Measurements from ENCODE around the gene TPM4.
"Not testable (repeated sequence)": the region's sequence is repeated elsewhere in the genome, so short reads cannot be mapped to it uniquely, and the experiment has no call there.

Gene TPM4

DNA sequence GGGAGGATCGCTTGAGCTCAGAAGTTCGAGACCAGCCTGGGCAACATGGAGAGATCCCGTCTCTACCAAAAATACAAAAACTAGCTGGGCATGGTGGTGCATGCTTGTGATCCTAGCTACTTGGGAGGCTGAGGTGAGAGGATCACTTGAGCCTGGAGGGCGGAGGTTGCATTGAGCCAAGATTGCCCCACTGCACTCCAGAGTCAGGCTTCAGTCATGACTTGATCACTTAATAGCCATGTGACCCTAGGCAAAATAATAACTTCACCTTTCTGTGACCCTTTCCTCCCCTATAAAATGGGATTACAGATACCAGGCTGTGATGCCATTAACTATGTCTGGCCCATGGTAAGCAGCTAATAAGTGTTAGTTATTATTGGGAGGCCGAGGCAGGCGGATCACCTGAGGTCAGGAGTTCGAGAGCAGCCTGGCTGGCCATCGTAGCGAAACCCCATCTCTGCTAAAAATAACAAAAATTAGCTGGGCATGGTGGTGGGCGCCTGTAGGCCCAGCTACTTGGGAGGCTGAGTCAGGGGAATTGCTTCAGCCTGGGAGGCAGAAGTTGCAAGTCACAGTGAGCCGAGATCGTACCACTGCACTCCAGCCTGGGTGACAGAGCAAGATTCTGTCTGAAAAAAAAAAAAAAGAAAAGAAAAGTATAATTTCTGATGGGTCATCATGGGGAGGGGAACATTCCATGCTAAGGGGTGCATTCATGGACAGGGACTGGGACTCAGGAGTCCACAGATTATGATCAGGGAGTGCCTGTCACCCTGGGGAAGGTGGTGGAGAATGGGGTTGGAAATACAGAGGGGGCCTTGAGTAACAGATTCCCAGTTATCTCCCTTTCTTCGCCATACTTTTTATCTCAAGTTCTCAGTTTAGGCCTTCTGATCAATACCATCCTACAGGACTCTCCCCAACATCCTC, 15.5 kb downstream of the TPM4 start:
- TF ChIP-seq POLR2AphosphoS5 (IDR thresholded peaks at IDR 0.05; ENCODE audit: low read depth, low read length): peak; percentile 64
- TF ChIP-seq TAF1 (IDR thresholded peaks at IDR 0.05; ENCODE audit: low read depth, low read length): no peak
- peak; percentile 57; the same call in 1 of the 2 replicates for TF ChIP-seq POLR2A (IDR thresholded peaks at IDR 0.05; ENCODE audit: low read depth, low read length)
- no peak for TF ChIP-seq POU2F2 (IDR thresholded peaks at IDR 0.05; ENCODE audit: low read depth, low read length)
- no peak for TF ChIP-seq PAX5 (IDR thresholded peaks at IDR 0.05; ENCODE audit: insufficient read depth, low read length, severe bottlenecking)
- TF ChIP-seq SPI1 (IDR thresholded peaks at IDR 0.05; ENCODE audit: low read depth, low read length): no peak
- no peak for FAIRE-seq

GRCh38 chr19:16094360-16095070, 18.2 kb downstream of the TPM4 start:
- no peak for FAIRE-seq
- DNase-seq (ENCODE audit: insufficient read length, low spot score): no peak
- TF ChIP-seq PAX5 (IDR thresholded peaks at IDR 0.05; ENCODE audit: insufficient read depth, low read length, severe bottlenecking) (no peak), POLR2AphosphoS5 (IDR thresholded peaks at IDR 0.05; ENCODE audit: low read depth, low read length) (no peak; the same call in 1 of the 2 replicates), SPI1 (IDR thresholded peaks at IDR 0.05; ENCODE audit: low read depth, low read length) (no peak), POLR2A (IDR thresholded peaks at IDR 0.05; ENCODE audit: low read depth, low read length) (no peak), TAF1 (IDR thresholded peaks at IDR 0.05; ENCODE audit: low read depth, low read length) (no peak), POU2F2 (IDR thresholded peaks at IDR 0.05; ENCODE audit: low read depth, low read length) (no peak)

More for the DNA sequence above, 15.5 kb downstream of the TPM4 start:
- DNase-seq (ENCODE audit: insufficient read length, low spot score): no peak

- DNase-seq (ENCODE audit: insufficient read length, low spot score) (no peak), FAIRE-seq (no peak)
- TF ChIP-seq POLR2AphosphoS5 (IDR thresholded peaks at IDR 0.05; ENCODE audit: low read depth, low read length) (peak; percentile 8; the same call in 1 of the 2 replicates), SPI1 (IDR thresholded peaks at IDR 0.05; ENCODE audit: low read depth, low read length) (no peak)
Observed at GRCh38 chr19:16095071-16095571, 18.8 kb downstream of the TPM4 start.

DNA sequence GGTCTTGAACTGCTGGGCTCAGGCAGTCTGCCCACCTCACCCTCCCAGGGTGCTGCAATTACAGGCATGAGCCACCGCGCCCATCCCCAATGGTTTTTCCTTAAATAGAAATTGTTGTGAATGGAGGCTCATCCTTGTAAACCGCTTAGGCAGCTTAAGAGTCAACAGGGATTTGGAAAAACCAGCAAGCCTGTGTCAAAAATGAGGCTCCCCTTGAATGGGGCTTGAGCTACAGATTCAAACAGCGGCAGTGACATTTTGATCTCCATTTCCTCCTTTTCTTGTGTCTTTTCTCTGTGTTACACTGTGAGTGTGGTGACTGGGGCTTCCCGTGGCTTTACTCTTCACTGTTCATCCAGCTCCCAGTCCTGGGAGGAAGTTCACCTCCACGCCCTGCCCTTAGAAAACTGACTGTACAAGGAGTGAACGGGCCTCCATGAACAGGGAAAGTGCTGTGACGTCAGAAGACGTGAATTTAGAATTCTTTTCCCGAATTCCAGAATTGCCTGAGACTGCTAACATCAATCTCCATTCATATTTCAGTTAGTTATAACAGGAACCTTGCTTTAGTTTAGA, 20.1 kb downstream of the TPM4 start:
- DNase-seq (ENCODE audit: insufficient read length, low spot score): no peak
- no peak for FAIRE-seq
- TF ChIP-seq POLR2AphosphoS5 (IDR thresholded peaks at IDR 0.05; ENCODE audit: low read depth, low read length): peak; percentile 82
- no peak for TF ChIP-seq TAF1 (IDR thresholded peaks at IDR 0.05; ENCODE audit: low read depth, low read length)
- TF ChIP-seq SPI1 (IDR thresholded peaks at IDR 0.05; ENCODE audit: low read depth, low read length): no peak
- TF ChIP-seq POLR2A (IDR thresholded peaks at IDR 0.05; ENCODE audit: low read depth, low read length): no peak; the same call in none of the 2 replicates
- no peak for TF ChIP-seq PAX5 (IDR thresholded peaks at IDR 0.05; ENCODE audit: insufficient read depth, low read length, severe bottlenecking)
- TF ChIP-seq POU2F2 (IDR thresholded peaks at IDR 0.05; ENCODE audit: low read depth, low read length): no peak

DNA sequence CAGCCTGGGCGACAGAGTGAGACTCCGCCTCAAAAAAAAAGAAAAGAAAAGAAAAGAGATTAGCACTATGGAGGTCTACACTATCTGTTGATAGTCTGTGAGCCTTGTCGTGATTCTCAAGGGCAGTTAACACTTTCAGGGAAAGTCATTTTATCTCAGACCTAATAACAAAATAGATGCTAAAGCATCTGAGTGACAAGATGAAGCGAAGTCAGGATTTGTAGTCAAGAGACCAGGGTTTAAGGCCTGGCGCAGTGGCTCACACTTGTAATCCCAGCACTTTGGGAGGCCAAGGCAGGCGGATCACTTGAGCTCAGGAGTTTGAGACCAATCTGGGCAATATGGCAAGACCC, 22.1 kb downstream of the TPM4 start:
- DNase-seq (ENCODE audit: insufficient read length, low spot score): no peak
- TF ChIP-seq POU2F2 (IDR thresholded peaks at IDR 0.05; ENCODE audit: low read depth, low read length) (no peak), TAF1 (IDR thresholded peaks at IDR 0.05; ENCODE audit: low read depth, low read length) (no peak), SPI1 (IDR thresholded peaks at IDR 0.05; ENCODE audit: low read depth, low read length) (no peak), POLR2A (IDR thresholded peaks at IDR 0.05; ENCODE audit: low read depth, low read length) (no peak), PAX5 (IDR thresholded peaks at IDR 0.05; ENCODE audit: insufficient read depth, low read length, severe bottlenecking) (no peak), POLR2AphosphoS5 (IDR thresholded peaks at IDR 0.05; ENCODE audit: low read depth, low read length) (no peak)
- FAIRE-seq: no peak

GRCh38 chr19:16098821-16099220, 22.5 kb downstream of the TPM4 start:
- no peak for TF ChIP-seq TAF1 (IDR thresholded peaks at IDR 0.05; ENCODE audit: low read depth, low read length)
- TF ChIP-seq POLR2AphosphoS5 (IDR thresholded peaks at IDR 0.05; ENCODE audit: low read depth, low read length): peak; percentile 75
- TF ChIP-seq POU2F2 (IDR thresholded peaks at IDR 0.05; ENCODE audit: low read depth, low read length): no peak
- peak; percentile 73; the same call in 1 of the 2 replicates for TF ChIP-seq POLR2A (IDR thresholded peaks at IDR 0.05; ENCODE audit: low read depth, low read length)
- TF ChIP-seq SPI1 (IDR thresholded peaks at IDR 0.05; ENCODE audit: low read depth, low read length): no peak
- no peak for TF ChIP-seq PAX5 (IDR thresholded peaks at IDR 0.05; ENCODE audit: insufficient read depth, low read length, severe bottlenecking)
- no peak for FAIRE-seq
- DNase-seq (ENCODE audit: insufficient read length, low spot score): no peak

GRCh38 chr19:16099314-16099965, 23.1 kb downstream of the TPM4 start:
- not testable (repeated sequence) for DNase-seq (ENCODE audit: insufficient read length, low spot score); FAIRE-seq

- DNase-seq (ENCODE audit: insufficient read length, low spot score) (no peak), FAIRE-seq (no peak)
- 0 out of 2 replicates have a peak, but pooled peaks have one; percentile 39 for TF ChIP-seq POLR2A (IDR thresholded peaks at IDR 0.05; ENCODE audit: low read depth, low read length)
- peak; percentile 73 for TF ChIP-seq POLR2AphosphoS5 (IDR thresholded peaks at IDR 0.05; ENCODE audit: low read depth, low read length)
- TF ChIP-seq POU2F2 (IDR thresholded peaks at IDR 0.05; ENCODE audit: low read depth, low read length): peak; percentile 53
- TF ChIP-seq PAX5 (IDR thresholded peaks at IDR 0.05; ENCODE audit: insufficient read depth, low read length, severe bottlenecking): no peak
Observed at GRCh38 chr19:16100524-16100923, 24.2 kb downstream of the TPM4 start.

GRCh38 chr19:16104722-16105121, 28.4 kb downstream of the TPM4 start:
- TF ChIP-seq SPI1 (IDR thresholded peaks at IDR 0.05; ENCODE audit: low read depth, low read length) (peak; percentile 92), PAX5 (IDR thresholded peaks at IDR 0.05; ENCODE audit: insufficient read depth, low read length, severe bottlenecking) (no peak)
- no peak for FAIRE-seq
- DNase-seq (ENCODE audit: insufficient read length, low spot score): no peak

Measured in GM12891 (cell line).